ENCODE results near the gene ADAD2. TPM values are rescaled to one million over a fixed set of nuclear protein-coding genes. Genes with fewer than 3 reads are reported as not detected.

Gene ADAD2
- total and polyA plus RNA-seq, 4 donors = 0.20 to 1.3 (median 0.45) TPM

- Histone ChIP-seq H3K27ac (ENCODE audit: low read depth, low read length) (no peak overlapping the region), H3K9me3 (ENCODE audit: control insufficient read depth, insufficient read depth, low read length) (no peaks in the 10 kb centered on the region), H3K36me3 (ENCODE audit: control insufficient read depth, insufficient read depth, low read length) (no peaks in the 10 kb centered on the region), H3K4me3 (ENCODE audit: low read depth, low read length) (no peak overlapping the region), H3K4me1 (ENCODE audit: control insufficient read depth, insufficient read depth, low read length) (no peaks in the 10 kb centered on the region), H3K27me3 (ENCODE audit: control insufficient read depth, insufficient read depth, low read length) (no peaks in the 10 kb centered on the region)
- DNase-seq (ENCODE audit: low read depth in 4 of 6, low spot score in 6 of 6) = no peak
- 90% methylated on average over 2 of the region's 5 CpGs for WGBS (ENCODE audit: insufficient coverage)
Observed at GRCh38 chr16:84156342-84156784, 34.6 kb upstream of the ADAD2 start.

- no peak for DNase-seq (ENCODE audit: low read depth in 4 of 6, low spot score in 6 of 6)
- 33% methylated on average over 2 of the region's 9 CpGs for WGBS (ENCODE audit: insufficient coverage)
- H3K36me3 ChIP-seq (ENCODE audit: control insufficient read depth, insufficient read depth, low read length) = no peaks in the 10 kb centered on the region
- H3K4me3 ChIP-seq (ENCODE audit: low read depth, low read length) = no peak overlapping the region
- no peak overlapping the region for H3K27ac ChIP-seq (ENCODE audit: low read depth, low read length)
- no peaks in the 10 kb centered on the region for H3K9me3 ChIP-seq (ENCODE audit: control insufficient read depth, insufficient read depth, low read length)
- H3K27me3 ChIP-seq (ENCODE audit: control insufficient read depth, insufficient read depth, low read length) = no peaks in the 10 kb centered on the region
- no peaks in the 10 kb centered on the region for H3K4me1 ChIP-seq (ENCODE audit: control insufficient read depth, insufficient read depth, low read length)
Observed at GRCh38 chr16:84159007-84159406, 31.9 kb upstream of the ADAD2 start.

- no peak for DNase-seq (ENCODE audit: low read depth in 4 of 6, low spot score in 6 of 6)
- WGBS (ENCODE audit: insufficient coverage) = no CpG with 5 or more reads among the region's 1 CpG
- H3K4me1 ChIP-seq (ENCODE audit: control insufficient read depth, insufficient read depth, low read length) = no peaks in the 10 kb centered on the region
- H3K36me3 ChIP-seq (ENCODE audit: control insufficient read depth, insufficient read depth, low read length) = no peaks in the 10 kb centered on the region
- no peaks in the 10 kb centered on the region for H3K27me3 ChIP-seq (ENCODE audit: control insufficient read depth, insufficient read depth, low read length)
- H3K27ac ChIP-seq (ENCODE audit: low read depth, low read length) = no peak overlapping the region
- no peaks in the 10 kb centered on the region for H3K9me3 ChIP-seq (ENCODE audit: control insufficient read depth, insufficient read depth, low read length)
- no peak overlapping the region for H3K4me3 ChIP-seq (ENCODE audit: low read depth, low read length)
Observed at GRCh38 chr16:84159800-84160199, 31.2 kb upstream of the ADAD2 start.

DNA sequence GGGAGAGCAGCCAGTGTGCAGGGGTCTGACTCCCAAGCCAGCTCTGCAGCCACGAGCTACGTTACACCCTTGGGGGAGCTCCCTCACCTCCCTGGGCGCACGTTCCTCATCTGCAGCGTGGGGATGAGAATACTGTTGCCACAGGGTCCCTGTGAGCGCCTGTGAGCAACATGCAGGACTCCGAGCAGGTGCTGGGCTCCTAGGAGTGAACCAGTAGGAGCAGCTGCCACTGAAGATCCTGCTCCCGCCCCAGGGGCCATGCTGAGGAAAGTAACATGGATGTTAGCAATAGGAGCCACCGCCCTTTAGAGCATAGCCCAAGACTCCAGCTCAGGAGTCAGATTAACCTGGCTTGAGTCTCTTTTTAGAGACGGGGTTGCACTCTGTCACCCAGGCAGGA, 29.9 kb upstream of the ADAD2 start:
- Histone ChIP-seq H3K27me3 (ENCODE audit: control insufficient read depth, insufficient read depth, low read length) (no peaks in the 10 kb centered on the region), H3K4me3 (ENCODE audit: low read depth, low read length) (no peak overlapping the region), H3K9me3 (ENCODE audit: control insufficient read depth, insufficient read depth, low read length) (no peaks in the 10 kb centered on the region), H3K36me3 (ENCODE audit: control insufficient read depth, insufficient read depth, low read length) (no peaks in the 10 kb centered on the region), H3K4me1 (ENCODE audit: control insufficient read depth, insufficient read depth, low read length) (no peaks in the 10 kb centered on the region), H3K27ac (ENCODE audit: low read depth, low read length) (no peak overlapping the region)
- DNase-seq (ENCODE audit: low read depth in 4 of 6, low spot score in 6 of 6) = no peak
- 85% methylated on average over 10 of the region's 10 CpGs for WGBS (ENCODE audit: insufficient coverage)

GRCh38 chr16:84161801-84162200, 29.2 kb upstream of the ADAD2 start:
- Histone ChIP-seq H3K27me3 (ENCODE audit: control insufficient read depth, insufficient read depth, low read length) (no peaks in the 10 kb centered on the region), H3K4me3 (ENCODE audit: low read depth, low read length) (no peak overlapping the region), H3K27ac (ENCODE audit: low read depth, low read length) (no peak overlapping the region), H3K36me3 (ENCODE audit: control insufficient read depth, insufficient read depth, low read length) (no peaks in the 10 kb centered on the region), H3K9me3 (ENCODE audit: control insufficient read depth, insufficient read depth, low read length) (no peaks in the 10 kb centered on the region), H3K4me1 (ENCODE audit: control insufficient read depth, insufficient read depth, low read length) (no peaks in the 10 kb centered on the region)
- DNase-seq (ENCODE audit: low read depth in 4 of 6, low spot score in 6 of 6) = no peak
- 40% methylated on average over 1 of the region's 3 CpGs for WGBS (ENCODE audit: insufficient coverage)

DNA sequence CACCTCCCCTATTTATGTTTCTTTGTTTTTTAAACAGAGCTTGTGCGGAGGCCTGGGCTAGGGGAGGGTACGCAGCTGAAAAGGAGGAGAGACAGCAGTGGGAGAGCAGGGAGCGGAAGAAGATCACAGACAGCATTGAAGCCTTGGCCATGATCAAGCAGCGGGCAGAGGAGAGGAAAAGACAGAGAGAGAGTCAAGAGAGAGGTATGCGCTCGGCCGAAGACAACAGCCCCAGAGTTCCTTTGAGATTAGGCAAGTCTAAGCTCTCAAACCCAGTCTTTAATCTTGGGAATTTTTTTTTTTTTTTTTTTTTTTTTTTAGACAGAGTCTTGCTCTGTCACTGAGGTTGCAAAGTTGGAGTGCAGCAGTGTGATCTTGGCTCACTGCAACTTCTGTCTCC, 25.2 kb upstream of the ADAD2 start:
- 91% methylated on average over 7 of the region's 7 CpGs for WGBS (ENCODE audit: insufficient coverage)
- Histone ChIP-seq H3K4me1 (ENCODE audit: control insufficient read depth, insufficient read depth, low read length) (no peaks in the 10 kb centered on the region), H3K27ac (ENCODE audit: low read depth, low read length) (no peak overlapping the region), H3K27me3 (ENCODE audit: control insufficient read depth, insufficient read depth, low read length) (no peaks in the 10 kb centered on the region), H3K9me3 (ENCODE audit: control insufficient read depth, insufficient read depth, low read length) (no peaks in the 10 kb centered on the region), H3K36me3 (ENCODE audit: control insufficient read depth, insufficient read depth, low read length) (no peaks in the 10 kb centered on the region), H3K4me3 (ENCODE audit: low read depth, low read length) (no peak overlapping the region)
- DNase-seq (ENCODE audit: low read depth in 4 of 6, low spot score in 6 of 6) = no peak

- Histone ChIP-seq H3K4me3 (ENCODE audit: low read depth, low read length) (no peak overlapping the region), H3K4me1 (ENCODE audit: control insufficient read depth, insufficient read depth, low read length) (no peaks in the 10 kb centered on the region), H3K27ac (ENCODE audit: low read depth, low read length) (no peak overlapping the region), H3K27me3 (ENCODE audit: control insufficient read depth, insufficient read depth, low read length) (no peaks in the 10 kb centered on the region), H3K9me3 (ENCODE audit: control insufficient read depth, insufficient read depth, low read length) (no peaks in the 10 kb centered on the region), H3K36me3 (ENCODE audit: control insufficient read depth, insufficient read depth, low read length) (no peaks in the 10 kb centered on the region)
- WGBS (ENCODE audit: insufficient coverage) = 82% methylated on average over 7 of the region's 13 CpGs
- DNase-seq (ENCODE audit: low read depth in 4 of 6, low spot score in 6 of 6) = no peak
Observed at GRCh38 chr16:84166796-84167695, 23.9 kb upstream of the ADAD2 start.

- no peak for DNase-seq (ENCODE audit: low read depth in 4 of 6, low spot score in 6 of 6)
- no peaks in the 10 kb centered on the region for H3K4me1 ChIP-seq (ENCODE audit: control insufficient read depth, insufficient read depth, low read length)
- no peak overlapping the region for H3K27ac ChIP-seq (ENCODE audit: low read depth, low read length)
- H3K4me3 ChIP-seq (ENCODE audit: low read depth, low read length) = no peak overlapping the region
- no peaks in the 10 kb centered on the region for H3K36me3 ChIP-seq (ENCODE audit: control insufficient read depth, insufficient read depth, low read length)
- 68% methylated on average over 10 of the region's 11 CpGs for WGBS (ENCODE audit: insufficient coverage)
- no peaks in the 10 kb centered on the region for H3K27me3 ChIP-seq (ENCODE audit: control insufficient read depth, insufficient read depth, low read length)
- no peaks in the 10 kb centered on the region for H3K9me3 ChIP-seq (ENCODE audit: control insufficient read depth, insufficient read depth, low read length)
Observed at GRCh38 chr16:84169765-84170310, 21.1 kb upstream of the ADAD2 start.

DNA sequence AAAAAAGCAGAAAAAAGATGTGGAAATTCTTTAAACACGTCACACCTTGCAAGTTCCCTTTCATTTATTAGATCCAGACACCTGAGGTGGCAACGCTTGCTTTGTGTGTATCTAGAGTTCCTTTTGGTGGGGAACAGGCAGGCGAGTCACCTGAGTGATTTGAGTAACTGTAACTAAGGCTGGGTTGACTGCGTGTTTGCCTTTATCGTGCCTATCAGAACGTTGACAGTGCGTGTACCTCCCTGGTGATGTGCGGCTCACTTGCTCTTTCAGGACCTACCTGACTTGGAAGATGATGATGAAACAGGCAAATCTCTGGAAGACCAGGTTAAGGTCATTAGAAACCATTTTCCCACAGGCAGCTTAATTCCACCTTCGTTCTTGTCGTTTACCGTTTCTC, 16.6 kb upstream of the ADAD2 start:
- no peak for DNase-seq (ENCODE audit: low read depth in 4 of 6, low spot score in 6 of 6)
- H3K9me3 ChIP-seq (ENCODE audit: control insufficient read depth, insufficient read depth, low read length) = no peaks in the 10 kb centered on the region
- no peak overlapping the region for H3K27ac ChIP-seq (ENCODE audit: low read depth, low read length)
- peaks cover 34% of the 10 kb centered on the region for H3K36me3 ChIP-seq (ENCODE audit: control insufficient read depth, insufficient read depth, low read length)
- peaks cover 30% of the 10 kb centered on the region for H3K4me1 ChIP-seq (ENCODE audit: control insufficient read depth, insufficient read depth, low read length)
- no peaks in the 10 kb centered on the region for H3K27me3 ChIP-seq (ENCODE audit: control insufficient read depth, insufficient read depth, low read length)
- no peak overlapping the region for H3K4me3 ChIP-seq (ENCODE audit: low read depth, low read length)
- WGBS (ENCODE audit: insufficient coverage) = 87% methylated on average over 8 of the region's 11 CpGs
